ENCODE measurements around the gene DRC7.

- TF ChIP-seq CTCF (IDR thresholded peaks at IDR 0.05; ENCODE audit: low read depth, low read length) (no peak), EZH2phosphoT487 (IDR thresholded peaks at IDR 0.05; ENCODE audit: low read depth) (no peak)
Measured at GRCh38 chr16:57755726-57756423, 61.3 kb downstream of the DRC7 start.

All from OCI-LY3 (cell line).